ENCODE measurements around the gene ADAM19.

ADAM19 gene

DNA sequence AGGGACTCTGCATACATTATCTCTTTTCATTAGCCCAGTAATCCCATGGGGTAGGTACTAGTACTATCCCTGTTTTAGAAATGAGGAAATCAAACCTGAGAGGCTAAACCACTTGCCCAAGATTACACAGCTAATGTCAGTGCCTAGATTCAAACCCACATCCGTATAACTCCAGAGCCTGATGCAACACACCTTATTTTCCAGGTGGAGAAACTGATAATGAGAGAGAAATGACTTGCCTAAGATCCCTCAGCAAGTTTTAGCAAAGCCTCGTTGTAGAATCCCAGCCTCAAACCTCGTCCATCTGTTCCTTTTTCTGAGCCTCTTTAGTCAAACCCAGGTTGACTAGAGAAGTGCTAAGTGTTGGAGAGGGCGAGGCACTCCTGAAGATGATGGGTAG, 1.1 kb upstream of the ADAM19 start:
- TF ChIP-seq, protein P1, sequence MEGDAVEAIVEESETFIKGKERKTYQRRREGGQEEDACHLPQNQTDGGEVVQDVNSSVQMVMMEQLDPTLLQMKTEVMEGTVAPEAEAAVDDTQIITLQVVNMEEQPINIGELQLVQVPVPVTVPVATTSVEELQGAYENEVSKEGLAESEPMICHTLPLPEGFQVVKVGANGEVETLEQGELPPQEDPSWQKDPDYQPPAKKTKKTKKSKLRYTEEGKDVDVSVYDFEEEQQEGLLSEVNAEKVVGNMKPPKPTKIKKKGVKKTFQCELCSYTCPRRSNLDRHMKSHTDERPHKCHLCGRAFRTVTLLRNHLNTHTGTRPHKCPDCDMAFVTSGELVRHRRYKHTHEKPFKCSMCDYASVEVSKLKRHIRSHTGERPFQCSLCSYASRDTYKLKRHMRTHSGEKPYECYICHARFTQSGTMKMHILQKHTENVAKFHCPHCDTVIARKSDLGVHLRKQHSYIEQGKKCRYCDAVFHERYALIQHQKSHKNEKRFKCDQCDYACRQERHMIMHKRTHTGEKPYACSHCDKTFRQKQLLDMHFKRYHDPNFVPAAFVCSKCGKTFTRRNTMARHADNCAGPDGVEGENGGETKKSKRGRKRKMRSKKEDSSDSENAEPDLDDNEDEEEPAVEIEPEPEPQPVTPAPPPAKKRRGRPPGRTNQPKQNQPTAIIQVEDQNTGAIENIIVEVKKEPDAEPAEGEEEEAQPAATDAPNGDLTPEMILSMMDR (conservative IDR thresholded peaks at IDR 0.05; ENCODE audit: low read depth): no peak
- ChIA-PET POLR2A (ENCODE audit: low non-redundant PET) (no interaction called here), CTCF (interaction anchor here (0.7 kb wide), 1 partner anchor 36 kb away, joined by 3 read pairs; no protein-coding TSS in a partner anchor)
- DNase-seq (ENCODE audit: low spot score): no peak
- no peak overlapping the region for H3K27ac ChIP-seq

DNA sequence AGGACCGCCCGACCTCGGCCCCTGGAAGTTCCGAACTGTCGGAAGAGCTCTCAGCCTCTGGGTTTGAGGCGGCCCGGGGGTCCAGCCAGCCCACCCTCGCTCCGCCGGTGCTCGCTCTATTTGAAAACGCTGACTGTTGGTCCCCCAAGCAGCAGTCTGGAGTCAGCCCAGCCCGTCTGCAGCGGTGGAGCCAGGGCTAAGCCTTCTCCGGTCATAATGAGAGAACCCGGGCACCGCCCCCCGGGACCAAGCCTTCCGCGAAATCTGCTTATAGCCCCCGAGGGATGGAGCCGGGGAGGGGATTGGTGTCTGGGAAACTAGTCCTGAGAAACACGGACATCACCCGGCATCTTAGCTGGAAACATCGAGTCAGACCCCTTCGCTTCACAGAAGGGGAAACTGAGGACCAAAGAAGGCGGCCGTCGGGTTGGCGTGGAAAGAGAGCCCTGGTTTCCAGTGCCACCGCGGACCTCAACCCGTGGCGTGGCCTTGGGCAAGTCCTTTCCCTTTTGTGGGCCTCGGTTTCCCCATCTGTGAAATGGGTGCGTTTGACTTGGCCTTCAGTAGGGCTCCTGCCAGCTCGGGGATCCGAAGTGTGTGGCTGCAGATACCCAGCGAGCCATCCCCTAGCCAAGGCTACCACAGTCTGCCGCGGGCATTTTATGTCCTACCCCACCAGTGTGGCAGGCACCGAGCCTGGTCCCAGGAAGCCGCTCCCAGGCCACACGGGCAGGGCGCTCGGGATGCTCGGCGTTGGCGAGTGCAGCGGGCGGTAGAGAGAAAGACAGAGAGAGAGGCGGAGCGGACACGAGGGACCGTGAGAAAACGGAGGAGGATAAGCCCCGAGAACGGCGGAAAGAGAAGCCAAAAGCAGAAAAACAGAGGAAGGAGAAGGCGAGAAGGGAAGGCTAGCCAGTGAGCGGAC, 857 bp downstream of the ADAM19 start:
- POLR2A ChIA-PET (ENCODE audit: low non-redundant PET): no interaction called here
- no peak overlapping the region for H3K27ac ChIP-seq
- TF ChIP-seq, protein P1 (conservative IDR thresholded peaks at IDR 0.05; ENCODE audit: low read depth): no peak
- no peak for DNase-seq (ENCODE audit: low spot score)
- CTCF ChIA-PET: no interaction called here

GRCh38 chr5:157571357-157571827, 4.2 kb downstream of the ADAM19 start:
- TF ChIP-seq, protein P1 (conservative IDR thresholded peaks at IDR 0.05; ENCODE audit: low read depth): no peak
- ChIA-PET CTCF (no interaction called here), POLR2A (ENCODE audit: low non-redundant PET) (no interaction called here)
- no peak for DNase-seq (ENCODE audit: low spot score)
- no peak overlapping the region for H3K27ac ChIP-seq

DNA sequence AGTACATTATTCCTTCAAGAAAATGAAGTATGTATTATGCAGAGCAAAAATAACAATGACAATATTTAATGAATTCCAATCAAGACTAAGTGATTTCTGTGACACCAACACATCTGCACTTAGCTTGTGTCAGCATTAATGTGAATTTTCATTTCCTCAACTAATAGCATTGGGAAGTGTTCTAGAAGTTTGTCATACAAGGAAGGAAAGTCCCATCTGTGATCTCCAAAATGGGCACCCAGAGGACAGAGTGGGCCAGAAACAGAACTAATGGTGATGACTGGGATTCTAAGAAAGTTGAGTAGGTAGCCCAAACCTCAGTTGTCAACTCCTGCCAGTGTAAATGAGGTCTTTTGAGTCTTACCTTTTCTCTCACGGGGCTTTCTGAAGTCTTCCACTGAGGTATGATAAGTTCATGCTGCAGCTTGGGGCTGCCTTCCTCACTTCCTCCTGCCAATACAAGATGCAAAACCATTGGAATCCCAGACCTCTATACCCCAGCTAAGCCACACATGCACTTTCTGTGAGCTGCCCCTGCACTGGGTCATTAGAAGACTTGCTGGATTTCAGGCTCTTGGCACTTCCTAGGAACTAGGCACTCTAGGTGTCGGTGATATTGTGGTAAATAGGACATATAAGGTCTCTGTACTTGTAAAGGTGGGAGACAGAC, 4.9 kb downstream of the ADAM19 start:
- CTCF ChIA-PET: no interaction called here
- TF ChIP-seq, protein P1 (conservative IDR thresholded peaks at IDR 0.05; ENCODE audit: low read depth): no peak
- no peak overlapping the region for H3K27ac ChIP-seq
- DNase-seq (ENCODE audit: low spot score): no peak
- POLR2A ChIA-PET (ENCODE audit: low non-redundant PET): no interaction called here

DNA sequence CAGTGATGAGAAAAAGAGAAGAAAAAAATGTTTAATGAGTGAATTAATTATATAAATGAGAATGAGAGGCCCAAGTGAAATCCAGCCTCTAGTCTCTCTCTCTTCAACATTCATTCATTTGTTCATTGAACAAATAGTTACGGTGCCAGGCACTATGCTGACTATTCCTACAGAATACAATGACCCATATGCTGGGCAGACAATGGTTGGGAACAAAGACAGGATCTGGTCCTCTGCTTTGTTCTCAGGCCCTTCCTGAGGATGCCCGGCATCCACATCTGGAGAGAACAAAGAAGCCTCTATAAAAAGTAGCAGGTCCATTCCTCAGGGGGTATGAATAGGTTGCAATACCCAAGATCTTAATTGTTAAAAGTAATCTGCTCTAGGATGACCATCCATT, 6.9 kb downstream of the ADAM19 start:
- TF ChIP-seq, protein P1 (conservative IDR thresholded peaks at IDR 0.05; ENCODE audit: low read depth): no peak
- no peak overlapping the region for H3K27ac ChIP-seq
- ChIA-PET POLR2A (ENCODE audit: low non-redundant PET) (no interaction called here), CTCF (interaction anchor here (0.5 to 0.6 kb wide), 2 partner anchors 13 to 1623 kb away, joined by 3 to 4 read pairs; no protein-coding TSS in a partner anchor)
- DNase-seq (ENCODE audit: low spot score): no peak

DNA sequence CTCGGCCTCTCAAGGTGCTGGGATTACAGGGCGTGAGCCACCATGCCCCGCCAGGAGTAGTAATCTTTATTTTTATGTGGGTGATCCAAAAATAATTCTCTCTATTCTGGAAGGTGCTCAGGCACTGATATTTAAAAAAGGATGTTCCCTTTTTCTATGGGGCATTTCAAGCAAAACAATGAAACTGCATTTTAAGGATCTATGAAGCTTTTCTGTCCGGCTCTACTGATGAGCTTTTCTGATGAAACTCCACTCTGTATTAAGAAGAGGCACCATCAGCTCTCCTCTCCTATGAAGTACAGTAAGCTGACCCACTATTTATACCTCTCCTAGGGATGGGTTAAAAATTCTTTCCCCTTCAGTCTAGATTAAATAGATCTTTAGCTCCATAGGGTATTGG, 7.4 kb downstream of the ADAM19 start:
- no peak overlapping the region for H3K27ac ChIP-seq
- no peak for DNase-seq (ENCODE audit: low spot score)
- TF ChIP-seq, protein P1 (conservative IDR thresholded peaks at IDR 0.05; ENCODE audit: low read depth): no peak
- ChIA-PET POLR2A (ENCODE audit: low non-redundant PET) (no interaction called here), CTCF (interaction anchor here (0.5 to 0.6 kb wide), 3 partner anchors 14 to 253 kb away, joined by 3 to 4 read pairs (median 3); no protein-coding TSS in a partner anchor)
